Omental fat pad (tissue), 4 donors: Measurements from ENCODE around the gene BBS1. TPM values are rescaled to one million over a fixed set of nuclear protein-coding genes. Genes with fewer than 3 reads are reported as not detected.

Experiments used
- ATAC-seq: fragments of 150-250 bp; one replicate; pipeline ENCODE4 v1.9.1; 2016; ENCODE audit warnings: mild to moderate bottlenecking, moderate library complexity; ENCODE audit not compliant: low FRiP score
- DNase-seq: peaks from one replicate; pipeline ENCODE4 v3.0.0-alpha.2; 2019; ENCODE audit warnings: low spot score
- CTCF ChIP-seq, 3 donors: fragments of 450-650 bp; IDR thresholded peaks; one replicate each; pipeline ENCODE4 v1.5.1; 2016 to 2017; ENCODE audit warnings: antibody characterized with exemption in 3 of 3, mild to moderate bottlenecking in 3 of 3, moderate library complexity in 2 of 3
- total RNA-seq, 4 donors: library from RNA; depleted of rRNA; stranded (reverse); fragments of >200 nt; gene quantifications; one replicate each; pipeline ENCODE4 v1.1.0, GENCODE V29; 2016

The BBS1 gene
- total RNA-seq, 4 donors from 2014 or later, result 35.5 to 71.9 (median 37.9) TPM

DNA sequence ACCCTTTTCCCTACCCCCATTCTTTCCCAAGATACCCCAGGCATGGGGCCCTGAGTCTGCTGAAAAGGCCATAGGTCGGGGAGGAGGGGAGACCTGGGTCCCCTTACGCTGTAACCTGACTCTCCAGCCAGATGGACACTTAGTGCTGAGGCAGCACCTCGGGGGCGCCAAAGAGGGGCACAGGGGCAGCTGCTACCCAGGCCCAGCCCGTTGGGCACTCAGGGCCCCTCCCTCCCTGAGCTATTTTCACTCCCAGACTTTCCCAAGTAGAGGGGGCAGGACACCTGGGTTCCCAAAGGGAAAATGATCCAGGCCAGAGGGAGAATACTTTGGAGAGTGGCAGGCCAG, 37.2 kb downstream of the BBS1 start:
- ATAC-seq (no peak), DNase-seq (no peak)
- no peak for TF ChIP-seq CTCF (IDR thresholded peaks at IDR 0.05)

DNA sequence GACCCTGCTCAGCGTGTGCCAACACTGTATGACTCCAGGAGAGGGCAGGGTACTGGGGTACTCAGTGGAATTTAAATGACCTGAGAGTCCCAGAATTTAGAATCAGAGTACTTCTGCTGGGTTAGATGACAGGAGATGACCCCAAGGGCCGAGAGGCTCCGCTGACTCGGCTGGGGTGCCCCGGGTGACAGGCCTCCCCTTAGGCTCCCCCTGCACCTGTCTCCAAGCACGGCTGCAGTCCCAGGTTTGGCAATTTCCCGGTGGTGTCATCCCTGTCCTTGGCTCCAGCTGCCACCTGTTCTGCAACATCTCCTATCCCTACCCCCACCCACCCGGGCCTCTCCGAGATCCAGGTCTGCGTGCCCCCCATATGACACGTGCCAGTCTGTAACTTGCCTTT, 37.6 kb downstream of the BBS1 start:
- no peak for TF ChIP-seq CTCF (IDR thresholded peaks at IDR 0.05)
- ATAC-seq, result no peak
- no peak for DNase-seq

DNA sequence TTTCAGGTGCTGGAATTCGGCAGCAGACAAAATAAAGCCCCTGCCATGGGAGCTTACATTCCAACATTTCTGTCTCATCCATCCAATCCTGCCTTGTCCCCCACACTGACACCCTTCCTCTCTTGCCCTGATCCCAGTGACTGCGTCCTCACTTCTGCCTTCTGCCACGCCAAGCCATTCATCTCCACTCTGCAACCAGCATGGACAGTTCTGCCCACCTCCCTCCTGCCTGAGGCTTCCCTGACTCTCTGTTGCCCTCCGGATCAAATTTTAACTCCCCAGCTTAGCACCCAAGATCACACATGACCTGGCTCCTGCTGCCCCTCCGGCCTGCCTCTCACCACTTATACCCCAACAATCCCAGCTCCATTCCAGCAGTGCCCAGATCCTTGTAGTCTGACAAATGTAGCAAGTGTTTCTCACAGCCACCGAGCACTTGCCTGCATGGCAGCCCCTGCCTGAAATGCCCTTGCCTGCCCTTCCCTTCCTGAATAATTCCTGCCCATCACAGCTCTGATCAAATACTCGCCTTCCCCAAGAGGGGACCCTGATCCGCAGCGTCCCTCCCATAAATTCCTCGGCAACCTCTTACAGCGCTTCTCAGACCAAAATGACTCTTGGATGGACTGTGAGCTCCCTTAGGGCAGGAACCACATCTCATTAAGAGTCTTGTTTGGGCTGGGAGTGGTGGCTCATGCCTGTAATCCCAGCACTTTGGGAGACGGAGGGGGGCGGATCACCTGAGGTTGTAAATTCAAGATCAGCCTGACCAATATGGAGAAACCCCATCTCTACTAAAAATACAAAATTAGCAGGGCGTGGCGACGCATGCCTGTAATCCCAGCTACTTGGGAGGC, 38.6 kb downstream of the BBS1 start:
- DNase-seq (no peak), ATAC-seq (no peak)
- no peak for TF ChIP-seq CTCF (IDR thresholded peaks at IDR 0.05)

DNA sequence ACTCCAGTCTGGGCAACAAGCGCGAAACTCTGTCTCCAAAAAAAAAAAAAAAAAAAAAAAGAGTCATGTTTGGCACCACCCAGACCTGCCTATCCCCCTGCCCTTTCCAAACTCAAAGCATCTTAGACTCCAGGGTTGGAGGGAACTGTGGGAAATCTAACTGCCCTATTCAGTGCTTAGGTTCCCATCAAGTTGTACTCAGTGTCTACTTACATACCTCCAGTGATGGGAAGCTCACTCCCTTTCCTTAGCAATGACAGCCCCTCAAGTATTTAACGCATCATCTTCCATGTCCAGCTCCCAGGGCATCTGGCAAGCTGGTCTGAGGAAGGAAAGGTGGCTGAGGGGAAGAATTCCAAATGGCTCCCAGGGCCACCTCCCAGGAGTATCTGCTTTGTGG, 39.3 kb downstream of the BBS1 start:
- no peak for TF ChIP-seq CTCF (IDR thresholded peaks at IDR 0.05)
- ATAC-seq, result no peak

GRCh38 chr11:66550887-66551286, 40.5 kb downstream of the BBS1 start:
- ATAC-seq (no peak), DNase-seq (no peak)
- TF ChIP-seq CTCF (IDR thresholded peaks at IDR 0.05), result no peak

More for the DNA sequence above, 39.3 kb downstream of the BBS1 start:
- DNase-seq, result no peak

- no peak for TF ChIP-seq CTCF (IDR thresholded peaks at IDR 0.05)
- no peak for ATAC-seq
- no peak for DNase-seq
Observed at GRCh38 chr11:66554602-66555001, 44.2 kb downstream of the BBS1 start.

GRCh38 chr11:66555416-66555815, 45.0 kb downstream of the BBS1 start:
- ATAC-seq (no peak), DNase-seq (no peak)
- no peak for TF ChIP-seq CTCF (IDR thresholded peaks at IDR 0.05)
